Lower lobe of right lung (tissue), 2 donors: Measurements from ENCODE around the gene UNC119B. TPM values are rescaled to one million over a fixed set of nuclear protein-coding genes. Genes with fewer than 3 reads are reported as not detected.
A peak's percentile ranks its signal among the peaks of the same experiment; 100 is the strongest.

Source experiments
- ATAC-seq, 2 donors: fragments of 200-7000 bp; cut with Tn5 transposase; one replicate each; pipeline ENCODE4 v1.9.1; 2020 to 2022; ENCODE audit warnings: mild to moderate bottlenecking in 2 of 2, moderate library complexity in 2 of 2
- DNase-seq: peaks from one replicate; pipeline ENCODE4 v3.0.0-alpha.2; 2020
- H3K27ac ChIP-seq: fragments of 200-600 bp; one replicate; pipeline ENCODE4 v1.8.0; 2022
- H3K27me3 ChIP-seq: fragments of 200-600 bp; one replicate; pipeline ENCODE4 v1.8.0; 2022; ENCODE audit warnings: low read depth
- H3K36me3 ChIP-seq: fragments of 200-600 bp; one replicate; pipeline ENCODE4 v1.8.0; 2022; ENCODE audit warnings: mild to moderate bottlenecking
- H3K4me1 ChIP-seq: fragments of 200-600 bp; one replicate; pipeline ENCODE4 v1.8.0; 2022
- H3K4me3 ChIP-seq: fragments of 200-600 bp; one replicate; pipeline ENCODE4 v1.8.0; 2022; ENCODE audit warnings: mild to moderate bottlenecking
- H3K9me3 ChIP-seq: fragments of 200-600 bp; one replicate; pipeline ENCODE4 v1.8.0; 2022
- intact Hi-C: fragments of 100-400 bp; cut with DNase I; formaldehyde crosslinking; loops from one replicate; pipeline ENCODE4 v1.11.0; 2022
- total RNA-seq: library from RNA; stranded (reverse); fragmentation: NEBNext Ultra II Directional; extraction: Animal tissue kit (Norgen Biotek cat#: 25700); gene quantifications from one replicate; pipeline ENCODE4 v1.2.1, GENCODE V29; 2021
- TF ChIP-seq, protein P1 (sequence below): fragments of 200-600 bp; IDR thresholded peaks from one replicate; pipeline ENCODE4 v1.8.0; 2022; ENCODE audit warnings: antibody characterized with exemption, mild to moderate bottlenecking
- donor health status: DM: no; HTN: yes; CAD: no; lungs with severe emphysema.

UNC119B gene
- total RNA-seq, 1 donor from 2014 or later = 27.1 TPM

DNA sequence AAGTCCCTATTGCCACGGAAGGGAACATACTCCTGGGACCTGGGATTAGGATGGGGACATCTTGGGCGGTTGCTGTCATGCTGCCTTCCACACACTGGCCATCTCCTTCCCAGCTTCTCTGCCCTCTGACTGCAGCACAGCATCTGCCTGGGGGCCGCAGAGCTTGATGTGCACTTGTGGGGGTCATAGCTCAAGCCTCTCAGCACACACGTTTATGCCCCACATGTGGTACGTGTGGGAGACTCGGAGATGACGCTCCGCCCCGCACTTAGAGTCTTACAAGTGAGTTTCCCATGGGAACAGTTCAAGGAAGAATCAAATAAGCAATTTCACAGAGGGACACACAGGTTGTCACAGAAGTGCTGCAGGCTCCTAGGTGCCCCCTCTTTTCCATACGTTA is 24.0 kb downstream of the UNC119B start:
- DNase-seq (no peak), ATAC-seq (no peak)
- Histone ChIP-seq H3K27me3 (no peaks in the 10 kb centered on the region), H3K4me1 (no peaks in the 10 kb centered on the region), H3K27ac (no peak overlapping the region), H3K36me3 (peaks cover 36% of the 10 kb centered on the region), H3K4me3 (no peak overlapping the region), H3K9me3 (no peaks in the 10 kb centered on the region)
- intact Hi-C loops = no loop called here
- TF ChIP-seq, protein P1, sequence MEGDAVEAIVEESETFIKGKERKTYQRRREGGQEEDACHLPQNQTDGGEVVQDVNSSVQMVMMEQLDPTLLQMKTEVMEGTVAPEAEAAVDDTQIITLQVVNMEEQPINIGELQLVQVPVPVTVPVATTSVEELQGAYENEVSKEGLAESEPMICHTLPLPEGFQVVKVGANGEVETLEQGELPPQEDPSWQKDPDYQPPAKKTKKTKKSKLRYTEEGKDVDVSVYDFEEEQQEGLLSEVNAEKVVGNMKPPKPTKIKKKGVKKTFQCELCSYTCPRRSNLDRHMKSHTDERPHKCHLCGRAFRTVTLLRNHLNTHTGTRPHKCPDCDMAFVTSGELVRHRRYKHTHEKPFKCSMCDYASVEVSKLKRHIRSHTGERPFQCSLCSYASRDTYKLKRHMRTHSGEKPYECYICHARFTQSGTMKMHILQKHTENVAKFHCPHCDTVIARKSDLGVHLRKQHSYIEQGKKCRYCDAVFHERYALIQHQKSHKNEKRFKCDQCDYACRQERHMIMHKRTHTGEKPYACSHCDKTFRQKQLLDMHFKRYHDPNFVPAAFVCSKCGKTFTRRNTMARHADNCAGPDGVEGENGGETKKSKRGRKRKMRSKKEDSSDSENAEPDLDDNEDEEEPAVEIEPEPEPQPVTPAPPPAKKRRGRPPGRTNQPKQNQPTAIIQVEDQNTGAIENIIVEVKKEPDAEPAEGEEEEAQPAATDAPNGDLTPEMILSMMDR = no peak

DNA sequence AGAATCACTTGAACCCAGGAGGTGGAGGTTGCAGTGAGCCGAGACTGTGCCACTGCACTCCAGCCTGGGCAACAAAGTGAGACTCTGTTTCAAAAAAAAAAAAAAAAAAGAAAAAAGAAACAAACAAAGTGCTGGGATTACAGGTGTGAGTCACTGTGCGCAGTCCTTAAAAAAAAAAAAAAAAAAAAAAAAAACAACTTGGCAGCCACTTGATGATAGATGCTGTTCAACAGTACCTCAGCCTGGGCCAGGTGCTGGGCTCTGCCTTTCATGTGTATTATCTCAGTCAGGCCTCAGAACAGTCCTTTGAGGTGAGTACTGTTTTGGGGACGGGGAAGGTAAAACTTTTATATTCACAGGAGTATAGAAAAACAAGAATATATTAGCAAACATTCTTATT is 24.9 kb downstream of the UNC119B start:
- Histone ChIP-seq H3K9me3 (no peaks in the 10 kb centered on the region), H3K27me3 (no peaks in the 10 kb centered on the region), H3K4me3 (no peak overlapping the region), H3K4me1 (no peaks in the 10 kb centered on the region), H3K36me3 (peaks cover 32% of the 10 kb centered on the region), H3K27ac (no peak overlapping the region)
- ATAC-seq (no peak), DNase-seq (no peak)
- TF ChIP-seq, protein P1 = no peak
- intact Hi-C loops = no loop called here

GRCh38 chr12:120736404-120737331 is 26.4 kb downstream of the UNC119B start:
- intact Hi-C loops = no loop called here
- ATAC-seq (peak in 1 of 2 donors; percentile 9), DNase-seq (no peak)
- TF ChIP-seq, protein P1 = no peak
- H3K9me3 ChIP-seq = no peaks in the 10 kb centered on the region
- no peak overlapping the region for H3K27ac ChIP-seq
- H3K4me1 ChIP-seq = no peaks in the 10 kb centered on the region
- H3K36me3 ChIP-seq = peaks cover 21% of the 10 kb centered on the region
- no peaks in the 10 kb centered on the region for H3K27me3 ChIP-seq
- no peak overlapping the region for H3K4me3 ChIP-seq

DNA sequence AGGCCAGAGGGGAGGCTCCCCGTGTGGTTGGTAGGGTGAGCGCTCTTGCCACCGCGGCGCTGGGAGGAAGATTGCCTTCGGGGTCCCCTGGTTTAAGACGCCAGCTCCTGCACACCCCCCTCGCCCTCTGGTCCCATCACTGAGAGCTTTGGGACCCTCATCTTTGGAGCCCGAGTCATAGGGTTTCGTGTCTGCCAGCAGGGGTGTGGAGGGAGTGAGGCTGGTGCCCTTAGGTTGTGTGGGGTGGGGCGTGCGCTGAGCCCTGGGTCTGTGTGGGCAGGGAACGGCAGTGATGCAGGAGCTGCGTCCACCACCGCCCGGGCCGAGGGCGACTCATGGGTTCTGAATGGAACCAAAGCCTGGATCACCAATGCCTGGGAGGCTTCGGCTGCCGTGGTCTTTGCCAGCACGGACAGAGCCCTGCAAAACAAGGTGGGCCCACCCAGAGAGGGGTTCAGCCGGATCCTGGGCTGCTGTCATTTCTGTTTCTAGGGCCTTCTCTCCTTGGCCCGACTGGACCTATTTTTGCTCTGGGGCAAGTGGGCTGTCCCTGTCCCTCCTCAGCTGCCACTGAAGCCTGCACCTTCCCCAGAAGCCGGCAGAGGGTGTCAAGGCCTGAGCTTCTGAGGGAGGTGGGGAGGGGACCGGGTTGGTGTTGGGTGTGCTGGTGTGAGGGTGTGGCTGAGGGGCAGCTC is 27.4 kb downstream of the UNC119B start:
- no peaks in the 10 kb centered on the region for H3K27me3 ChIP-seq
- no peaks in the 10 kb centered on the region for H3K4me1 ChIP-seq
- H3K36me3 ChIP-seq = peaks cover 21% of the 10 kb centered on the region
- DNase-seq = no peak
- H3K27ac ChIP-seq = no peak overlapping the region
- TF ChIP-seq, protein P1 = no peak
- H3K4me3 ChIP-seq = no peak overlapping the region
- intact Hi-C loops = no loop called here
- no peaks in the 10 kb centered on the region for H3K9me3 ChIP-seq
- ATAC-seq = no peak

DNA sequence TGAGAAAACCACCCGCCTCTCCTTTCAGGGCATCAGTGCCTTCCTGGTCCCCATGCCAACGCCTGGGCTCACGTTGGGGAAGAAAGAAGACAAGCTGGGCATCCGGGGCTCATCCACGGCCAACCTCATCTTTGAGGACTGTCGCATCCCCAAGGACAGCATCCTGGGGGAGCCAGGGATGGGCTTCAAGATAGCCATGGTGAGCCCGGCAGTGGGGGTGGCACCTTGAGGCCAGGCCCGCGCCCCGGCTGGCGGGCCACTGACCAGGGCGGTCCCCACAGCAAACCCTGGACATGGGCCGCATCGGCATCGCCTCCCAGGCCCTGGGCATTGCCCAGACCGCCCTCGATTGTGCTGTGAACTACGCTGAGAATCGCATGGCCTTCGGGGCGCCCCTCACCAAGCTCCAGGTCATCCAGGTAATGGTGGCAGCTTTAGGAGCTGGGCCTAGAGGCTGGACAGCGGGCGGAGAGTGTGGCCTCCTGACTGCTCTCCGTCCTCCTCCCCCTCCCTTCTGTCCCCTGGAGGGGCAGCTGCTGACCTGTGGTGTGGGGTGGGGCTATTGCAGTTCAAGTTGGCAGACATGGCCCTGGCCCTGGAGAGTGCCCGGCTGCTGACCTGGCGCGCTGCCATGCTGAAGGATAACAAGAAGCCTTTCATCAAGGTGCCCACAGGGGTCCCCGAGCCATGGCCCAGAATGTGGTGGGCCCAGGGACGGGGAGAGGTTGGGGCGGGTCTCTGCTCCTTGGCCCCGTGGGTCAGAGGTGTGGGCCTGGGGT is 28.2 kb downstream of the UNC119B start:
- no peaks in the 10 kb centered on the region for H3K4me1 ChIP-seq
- no peaks in the 10 kb centered on the region for H3K9me3 ChIP-seq
- no peaks in the 10 kb centered on the region for H3K27me3 ChIP-seq
- no peak for ATAC-seq
- intact Hi-C loops = no loop called here
- TF ChIP-seq, protein P1 = no peak
- H3K27ac ChIP-seq = no peak overlapping the region
- no peak overlapping the region for H3K4me3 ChIP-seq
- H3K36me3 ChIP-seq = peaks cover 21% of the 10 kb centered on the region
- no peak for DNase-seq
